ENCODE data around the gene TXLNA. TPM values are rescaled to one million over a fixed set of nuclear protein-coding genes. Genes with fewer than 3 reads are reported as not detected.

Gene TXLNA
- polyA plus RNA-seq, 3 donors, result 44.8 to 45.2 (median 44.9) TPM

DNA sequence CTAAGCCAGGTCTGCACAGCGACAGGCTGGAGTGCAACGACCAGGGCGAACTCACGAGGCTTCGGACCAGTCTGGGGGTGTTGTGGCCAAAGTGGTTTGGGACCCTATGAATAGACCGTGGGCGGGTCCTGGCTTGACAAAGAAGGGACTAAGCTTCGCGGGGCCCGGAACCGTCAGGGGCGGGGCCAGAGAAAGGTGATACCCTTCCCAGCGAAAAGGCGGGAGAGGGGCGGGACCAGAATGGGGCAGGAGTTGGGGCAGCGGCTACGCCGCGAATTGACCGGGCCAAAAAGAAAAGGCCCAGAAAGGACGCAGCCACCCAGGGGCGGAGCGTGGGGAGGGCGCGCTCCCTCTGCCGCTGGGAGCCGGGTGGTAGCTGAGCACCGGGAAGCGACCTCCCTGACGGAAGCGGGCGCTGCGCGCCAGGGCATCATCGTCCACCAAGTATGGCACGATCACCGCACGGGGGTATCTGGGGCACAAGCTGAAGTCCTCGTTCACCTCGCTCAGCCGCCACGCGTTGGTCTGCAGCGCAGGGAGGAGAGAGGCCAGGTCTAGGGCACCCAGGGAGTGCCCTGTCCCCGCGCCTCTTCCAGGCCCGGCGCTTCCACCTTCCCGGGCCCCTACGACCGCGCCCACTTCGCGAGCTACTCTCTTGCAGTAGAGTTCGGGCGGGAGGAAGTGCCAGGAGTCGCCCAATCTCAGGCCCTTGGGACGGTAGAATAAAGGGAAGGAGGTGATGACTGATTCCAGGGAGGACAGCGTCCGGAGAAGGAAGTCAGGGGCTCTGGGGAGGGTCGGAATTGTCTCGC lies 60.9 kb downstream of the TXLNA start:
- DNase-seq (ENCODE audit: low read depth in 3 of 3, low spot score in 2 of 3), result no peak

DNA sequence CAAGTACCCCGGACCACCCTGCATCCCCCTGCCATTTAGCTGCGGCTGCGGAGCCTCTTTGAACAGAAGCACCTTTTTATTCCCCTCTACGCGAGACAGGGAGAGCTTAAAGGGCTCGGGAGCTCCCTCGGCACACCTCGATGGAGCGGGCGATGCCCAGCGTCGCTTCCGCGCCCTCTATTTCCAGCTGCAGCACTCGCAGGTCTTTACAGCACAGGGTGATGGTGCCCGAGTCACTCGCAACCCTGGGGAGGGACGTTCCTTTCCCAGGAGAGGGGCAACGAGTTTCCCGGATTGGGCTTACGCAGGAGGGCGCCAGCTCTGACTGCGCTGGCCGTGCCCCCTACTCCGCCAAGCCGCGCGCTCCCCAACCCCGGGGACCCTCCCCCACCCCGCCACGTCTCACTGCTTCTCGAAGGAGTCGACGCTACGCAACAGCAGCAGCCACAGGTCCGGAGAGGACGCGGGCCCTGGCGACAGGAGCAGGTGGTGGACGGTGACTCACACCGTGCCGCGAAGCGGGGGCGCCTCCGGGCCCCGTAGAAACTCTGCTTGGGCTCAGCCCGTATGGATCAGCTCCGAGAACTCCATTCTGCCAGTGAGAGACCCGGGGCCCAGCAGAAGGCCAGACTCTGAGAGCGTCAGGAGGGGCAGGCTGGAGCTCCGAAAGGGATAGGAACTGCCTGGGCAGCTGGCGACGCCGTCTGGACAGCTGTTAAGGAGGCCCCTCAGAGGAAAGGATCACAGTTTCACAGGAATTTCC lies 61.7 kb downstream of the TXLNA start:
- no peak for DNase-seq (ENCODE audit: low read depth in 3 of 3, low spot score in 2 of 3)

DNA sequence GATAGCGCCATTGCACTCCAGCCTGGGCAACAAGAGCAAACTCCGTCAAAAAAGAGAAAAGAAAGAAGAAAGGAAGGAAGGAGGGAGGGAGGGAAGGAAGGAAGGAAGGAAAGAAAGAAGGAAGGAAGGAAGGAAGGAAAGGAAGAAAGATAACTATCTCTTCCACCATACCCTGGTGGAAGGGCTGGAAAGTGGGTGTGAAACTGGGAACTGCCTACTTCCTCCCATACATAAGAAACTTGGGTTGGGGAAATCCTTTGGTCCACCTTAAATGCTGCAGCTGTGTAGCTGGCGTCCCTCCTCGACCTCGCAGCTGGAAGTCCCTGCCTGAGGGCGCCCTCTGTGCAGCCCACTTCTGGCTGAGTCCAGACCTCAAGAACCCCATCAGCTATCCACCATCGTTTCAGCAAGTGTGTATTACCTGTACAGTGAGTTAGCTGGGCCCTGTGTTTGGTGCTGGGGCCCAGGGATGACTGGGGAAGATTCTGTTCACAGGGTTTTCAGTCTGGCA lies 62.9 kb downstream of the TXLNA start:
- DNase-seq (ENCODE audit: low read depth in 3 of 3, low spot score in 2 of 3), result no peak

DNA sequence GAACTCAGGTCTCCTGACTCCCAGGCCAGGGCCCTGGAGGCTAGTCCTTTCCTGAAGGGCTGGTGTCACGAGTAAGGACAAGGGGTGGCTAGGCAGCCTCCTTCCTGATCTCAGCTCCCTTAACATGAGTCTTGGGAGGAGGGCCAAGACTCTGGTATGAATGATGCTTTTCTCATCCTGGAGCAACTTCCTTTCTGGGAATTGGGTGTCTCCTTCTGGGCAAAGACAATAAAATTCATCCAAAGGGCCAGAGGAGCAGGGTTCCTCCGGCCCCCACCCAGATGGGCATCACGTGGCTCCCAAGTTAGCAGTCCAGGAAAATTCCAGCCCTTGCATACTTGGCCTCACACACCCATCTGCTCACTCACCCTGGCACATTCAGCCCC lies 67.4 kb downstream of the TXLNA start, which contains the start of gene FAM167B:
Gene FAM167B (plus strand): TSS at position 335 of the 386 bp plus-strand sequence. CDS start 200 bp downstream, outside the sequence.
- DNase-seq (ENCODE audit: low read depth in 3 of 3, low spot score in 2 of 3), result no peak

DNA sequence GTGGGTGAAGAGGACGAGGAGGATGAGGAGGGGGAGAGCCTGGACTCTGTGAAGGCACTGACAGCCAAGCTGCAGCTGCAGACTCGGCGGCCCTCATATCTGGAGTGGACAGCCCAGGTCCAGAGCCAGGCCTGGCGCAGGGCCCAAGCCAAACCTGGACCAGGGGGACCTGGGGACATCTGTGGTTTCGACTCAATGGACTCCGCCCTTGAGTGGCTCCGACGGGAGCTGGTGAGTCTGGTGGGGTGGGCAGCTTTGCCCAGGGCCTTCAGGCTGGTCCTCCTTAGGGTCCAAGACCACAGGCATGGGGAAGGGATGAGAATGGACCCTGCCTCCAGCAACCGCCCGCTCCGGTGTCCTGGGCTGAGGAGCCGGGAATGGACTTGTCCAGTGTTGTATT lies 68.0 kb downstream of the TXLNA start:
- no peak for DNase-seq (ENCODE audit: low read depth in 3 of 3, low spot score in 2 of 3)

Other genes starting within 250 kb of the TXLNA start
- gene PTP4A2, start 241.3 kb upstream of the TXLNA start, polyA plus RNA-seq (ENCODE audit: insufficient read length in 3 of 3), result 100 to 1,000 TPM; 248 to 273 (median 269) TPM
- gene KHDRBS1, start 165.8 kb upstream of the TXLNA start, polyA plus RNA-seq (ENCODE audit: insufficient read length in 3 of 3), result 100 to 1,000 TPM; 244 to 280 (median 259) TPM
- gene TMEM39B, start 106.7 kb upstream of the TXLNA start, polyA plus RNA-seq (ENCODE audit: insufficient read length in 3 of 3), result 10 to 100 TPM; 17.1 to 18.2 (median 18.0) TPM
- 10 to 100 TPM; 32.2 to 38.2 (median 33.0) TPM for gene KPNA6, start 71.6 kb upstream of the TXLNA start, polyA plus RNA-seq (ENCODE audit: insufficient read length in 3 of 3)
- gene CCDC28B, start 20.9 kb downstream of the TXLNA start, polyA plus RNA-seq (ENCODE audit: insufficient read length in 3 of 3), result 10 to 100 TPM; 19.2 to 22.1 (median 21.8) TPM
- gene IQCC, start 26.0 kb downstream of the TXLNA start, polyA plus RNA-seq (ENCODE audit: insufficient read length in 3 of 3), result 1 to 10 TPM; 6.8 to 7.2 (median 7.2) TPM
- under 1 TPM; 0.37 to 0.74 (median 0.62) TPM for gene DCDC2B, start 29.4 kb downstream of the TXLNA start, polyA plus RNA-seq (ENCODE audit: insufficient read length in 3 of 3)
- 10 to 100 TPM; 21.1 to 27.3 (median 23.6) TPM for gene TMEM234, start 42.7 kb downstream of the TXLNA start, polyA plus RNA-seq (ENCODE audit: insufficient read length in 3 of 3)
- gene EIF3I, start 42.7 kb downstream of the TXLNA start, polyA plus RNA-seq (ENCODE audit: insufficient read length in 3 of 3), result 100 to 1,000 TPM; 177 to 208 (median 192) TPM
- gene FAM167B, start 67.5 kb downstream of the TXLNA start, polyA plus RNA-seq (ENCODE audit: insufficient read length in 3 of 3), result 1 to 10 TPM; 7.1 to 10.0 (median 8.7) TPM
- gene LCK, start 71.6 kb downstream of the TXLNA start, polyA plus RNA-seq (ENCODE audit: insufficient read length in 3 of 3), result 1 to 10 TPM; 4.5 to 6.3 (median 5.2) TPM
- 100 to 1,000 TPM; 173 to 203 (median 193) TPM for gene HDAC1, start 112.4 kb downstream of the TXLNA start, polyA plus RNA-seq (ENCODE audit: insufficient read length in 3 of 3)
- gene MARCKSL1, start 156.6 kb downstream of the TXLNA start, polyA plus RNA-seq (ENCODE audit: insufficient read length in 3 of 3), result 100 to 1,000 TPM; 391 to 445 (median 436) TPM
- gene FAM229A, start 182.8 kb downstream of the TXLNA start, polyA plus RNA-seq (ENCODE audit: insufficient read length in 3 of 3), result 1 to 10 TPM; 3.0 to 4.3 (median 4.1) TPM
- gene TSSK3, start 182.9 kb downstream of the TXLNA start, polyA plus RNA-seq (ENCODE audit: insufficient read length in 3 of 3), result 1 to 10 TPM; 1.2 to 2.1 (median 1.3) TPM
- gene BSDC1, start 214.8 kb downstream of the TXLNA start, polyA plus RNA-seq (ENCODE audit: insufficient read length in 3 of 3), result 10 to 100 TPM; 58.8 to 60.3 (median 59.5) TPM